GM23338 (cell line): ENCODE measurements around the gene CACNA1D.

Experiments
- CTCF ChIP-seq, 2 experiments: fragments of 200-600 bp in 1 of 2; sonication (generic) in 1 of 2; conservative IDR thresholded peaks; 2 replicates each; pipeline versions ENCODE4 v1.5.1 to v1.6.1; 2016 to 2017; ENCODE audit warnings: antibody characterized with exemption in 2 of 2, low read depth in 2 of 2, mild to moderate bottlenecking in 2 of 2, moderate library complexity in 1 of 2
- EZH2 ChIP-seq: fragments of 200-600 bp; sonication (generic); IDR thresholded peaks from one replicate; pipeline ENCODE4 v1.8.0; 2017; ENCODE audit warnings: antibody characterized with exemption, mild to moderate bottlenecking, low read depth; ENCODE audit not compliant: unreplicated experiment
- EZH2phosphoT487 ChIP-seq: fragments of 200-600 bp; sonication (generic); IDR thresholded peaks from one replicate; pipeline ENCODE4 v1.8.1; 2018; ENCODE audit warnings: antibody characterized with exemption; ENCODE audit not compliant: unreplicated experiment
- JUNB ChIP-seq: IDR thresholded peaks from one replicate; pipeline ENCODE4 v1.6.1; 2016; ENCODE audit warnings: antibody characterized with exemption; ENCODE audit not compliant: unreplicated experiment
- POLR2AphosphoS5 ChIP-seq: IDR thresholded peaks from 2 replicates; pipeline ENCODE4 v1.6.1; 2016; ENCODE audit warnings: antibody characterized with exemption, low read depth
- REST ChIP-seq: IDR thresholded peaks from one replicate; pipeline ENCODE4 v1.6.1; 2018; ENCODE audit warnings: antibody characterized with exemption; ENCODE audit not compliant: unreplicated experiment
- STAT1 ChIP-seq: IDR thresholded peaks from one replicate; pipeline ENCODE4 v1.6.1; 2016; ENCODE audit warnings: antibody characterized with exemption; ENCODE audit not compliant: unreplicated experiment
- ZNF114 ChIP-seq: fragments of 250-450 bp; sonication (Bioruptor Pico); IDR thresholded peaks from 2 replicates; pipeline ENCODE4 v1.5.0; 2020; ENCODE audit warnings: mild to moderate bottlenecking, moderate library complexity

- TF ChIP-seq STAT1: no peak
- no peak for TF ChIP-seq CTCF (conservative IDR thresholded peaks at IDR 0.05; ENCODE audit: low read depth in 2 of 2)
- no peak for TF ChIP-seq EZH2
- TF ChIP-seq EZH2phosphoT487: no peak
- TF ChIP-seq JUNB: no peak
- no peak for TF ChIP-seq REST
- no peak for TF ChIP-seq POLR2AphosphoS5
- TF ChIP-seq ZNF114 (CRISPR knock-in tag): no peak
These were observed 218.5 kb downstream of the CACNA1D start for GRCh38 chr3:53712817-53713388.
